Endothelial cell of umbilical vein (primary cell): ENCODE measurements around the gene C16orf87. TPM values are rescaled to one million over a fixed set of nuclear protein-coding genes. Genes with fewer than 3 reads are reported as not detected.

Experiments used
- BruUV-seq: library from RNA; stranded (reverse); fragments of 400-500 nt; replicated peaks from 2 replicates; lab custom pipeline; 2021; lab: Mats Ljungman, UMichigan
- CTCF ChIA-PET: fragments of 300-600, 350-600 bp; sonication (Branson Sonifier 250); formaldehyde crosslinking; loops from one replicate; lab custom pipeline; 2021; ENCODE audit warnings: antibody characterized with exemption, inconsistent platforms; lab: Charles Lee
- POLR2A ChIA-PET: fragments of 300-600, 350-600 bp; sonication (Branson Sonifier 250); formaldehyde crosslinking; loops from one replicate; lab custom pipeline; 2021; ENCODE audit warnings: antibody characterized with exemption, inconsistent platforms; lab: Charles Lee
- DNase-seq: peaks from one replicate; pipeline ENCODE4 v3.0.0-alpha.2; 2011; ENCODE audit warnings: low read depth, low spot score
- FAIRE-seq: peaks from 2 replicates; lab custom pipeline; 2011; peaks lifted over from hg19 to GRCh38; lab: Jason Lieb, UNC
- H2AFZ ChIP-seq: 2 replicates; pipeline ENCODE4 v1.6.0; 2012; ENCODE audit warnings: low read depth, low read length, control low read depth, inconsistent platforms
- H3K27ac ChIP-seq: 2 replicates; pipeline ENCODE4 v1.5.1; 2011; ENCODE audit warnings: low read depth, mild to moderate bottlenecking, control low read depth, low read length, moderate library complexity; ENCODE audit not compliant: insufficient read depth
- H3K27me3 ChIP-seq, 2 experiments: 2 replicates each; pipeline versions ENCODE4 v1.6.0 to v1.6.1; 2011; ENCODE audit warnings: low read length in 2 of 2, mixed read lengths in 1 of 2; ENCODE audit not compliant: control insufficient read depth in 2 of 2, insufficient read depth in 2 of 2
- H3K36me3 ChIP-seq, 2 experiments: 2 replicates in 1 of 2; 3 replicates in 1 of 2; pipeline ENCODE4 v1.5.1; 2011; ENCODE audit warnings: low read length in 2 of 2, mild to moderate bottlenecking in 1 of 2, moderate library complexity in 1 of 2; ENCODE audit not compliant: control insufficient read depth in 2 of 2, insufficient read depth in 2 of 2; ENCODE audit errors: extremely low read depth in 1 of 2
- H3K4me1 ChIP-seq: 3 replicates; pipeline ENCODE4 v1.5.1; 2011; ENCODE audit warnings: mild to moderate bottlenecking, low read length; ENCODE audit not compliant: control insufficient read depth, insufficient read depth; ENCODE audit errors: extremely low read depth
- H3K4me2 ChIP-seq: 2 replicates; pipeline ENCODE4 v1.6.1; 2011; ENCODE audit warnings: low read length, control low read depth, mixed read lengths; ENCODE audit not compliant: insufficient read depth
- H3K4me3 ChIP-seq, 3 experiments: fragments of 200-600 bp in 1 of 3; sonication (generic), shearing (Covaris generic) in 1 of 3; replicated peaks in 1 of 3; 2 replicates each; pipeline ENCODE4 v1.5.1; 2011 to 2016; ENCODE audit warnings: control low read depth in 3 of 3, low read length in 3 of 3, mild to moderate bottlenecking in 2 of 3, inconsistent platforms in 1 of 3, low read depth in 1 of 3, moderate library complexity in 1 of 3; ENCODE audit not compliant: insufficient read depth in 1 of 3
- H3K79me2 ChIP-seq: 2 replicates; pipeline ENCODE4 v1.6.0; 2012; ENCODE audit warnings: low read length, inconsistent platforms; ENCODE audit not compliant: control insufficient read depth, insufficient read depth
- H3K9ac ChIP-seq: replicated peaks from 2 replicates; pipeline ENCODE3; 2011; ENCODE audit warnings: low read length, control low read depth; ENCODE audit not compliant: insufficient read depth; ENCODE audit errors: extremely low read depth
- H3K9me1 ChIP-seq: replicated peaks from 3 replicates; pipeline ENCODE4 v1.6.0; 2011; ENCODE audit warnings: mild to moderate bottlenecking, low read length; ENCODE audit not compliant: control insufficient read depth, insufficient read depth; ENCODE audit errors: extremely low read depth
- H3K9me3 ChIP-seq: replicated peaks from 2 replicates; pipeline ENCODE4 v1.5.1; 2012; ENCODE audit warnings: low read length, inconsistent platforms; ENCODE audit not compliant: control insufficient read depth, insufficient read depth
- H4K20me1 ChIP-seq: replicated peaks from 2 replicates; pipeline ENCODE3; 2011; ENCODE audit warnings: mild to moderate bottlenecking, low read length; ENCODE audit not compliant: control insufficient read depth, insufficient read depth; ENCODE audit errors: extremely low read depth
- CTCF ChIP-seq, 2 donors: IDR thresholded peaks; 1 replicate in 1 of 2; 2 replicates in 1 of 2; pipeline ENCODE4 v1.5.1; 2011; ENCODE audit warnings: low read length in 2 of 2, mild to moderate bottlenecking in 2 of 2, moderate library complexity in 2 of 2, control low read depth in 1 of 2, inconsistent platforms in 1 of 2, low read depth in 1 of 2; ENCODE audit not compliant: insufficient read depth in 1 of 2; ENCODE audit errors: extremely low read depth in 1 of 2
- EZH2 ChIP-seq: IDR thresholded peaks from 2 replicates; pipeline ENCODE4 v1.6.1; 2012; ENCODE audit warnings: borderline replicate concordance, low read depth, mild to moderate bottlenecking, moderate library complexity, low read length, inconsistent platforms; ENCODE audit not compliant: severe bottlenecking
- FOS ChIP-seq: IDR thresholded peaks from 2 replicates; pipeline ENCODE4 v1.6.1; 2011; ENCODE audit warnings: mild to moderate bottlenecking, low read length, moderate library complexity, borderline replicate concordance; ENCODE audit not compliant: insufficient read depth
- GATA2 ChIP-seq: IDR thresholded peaks from 2 replicates; pipeline ENCODE4 v1.7.0; 2011; ENCODE audit warnings: low read depth, mild to moderate bottlenecking, moderate library complexity, mixed read lengths, low read length; ENCODE audit not compliant: insufficient read length, insufficient read depth
- JUN ChIP-seq: IDR thresholded peaks from 2 replicates; pipeline ENCODE4 v1.6.1; 2011; ENCODE audit warnings: borderline replicate concordance, low read depth; ENCODE audit not compliant: insufficient read length, insufficient read depth
- MAX ChIP-seq: IDR thresholded peaks from 2 replicates; pipeline ENCODE4 v1.6.1; 2011; ENCODE audit not compliant: insufficient read depth, insufficient read length
- MYC ChIP-seq: IDR thresholded peaks from one replicate; pipeline ENCODE4 v1.6.1; 2011; ENCODE audit warnings: mild to moderate bottlenecking, low read depth, low read length
- POLR2A ChIP-seq: IDR thresholded peaks from 2 replicates; pipeline ENCODE4 v1.6.1; 2012; ENCODE audit warnings: low read depth, mild to moderate bottlenecking, control low read depth, low read length
- POLR2AphosphoS5 ChIP-seq: IDR thresholded peaks from 2 replicates; pipeline ENCODE4 v1.6.1; 2012; ENCODE audit warnings: low read depth, mild to moderate bottlenecking, control low read depth, low read length, moderate library complexity; ENCODE audit not compliant: insufficient read depth
- dilution Hi-C: fragments of 300-500 bp; cut with MboI; formaldehyde crosslinking; loops from one replicate; pipeline ENCODE4 v1.15.0; 2019; ENCODE audit warnings: low sequenced_read_pairs; ENCODE audit not compliant: extremely low pct_ligation_motif_present
- intact Hi-C: fragments of 100-400 bp; cut with micrococcal nuclease; formaldehyde crosslinking; loops from one replicate; pipeline ENCODE4 v1.10.0; 2022
- polyA plus RNA-seq, 4 experiments: library from polyadenylated mRNA; depleted of rRNA in 3 of 4; stranded (reverse) in 3 of 4; unstranded in 1 of 4; fragments of >200 nt; gene quantifications; 2 replicates each; pipeline versions ENCODE4 v1.2.1 to v1.2.3, GENCODE V29; 2011 to 2012; ENCODE audit warnings: missing spikeins in 1 of 4
- total RNA-seq: library from RNA; stranded (reverse); gene quantifications from 2 replicates; pipeline ENCODE4 v1.2.3, GENCODE V29; 2021

Gene C16orf87
- total and polyA plus RNA-seq, 2 donors (not counting 3 experiments of a cell fraction or from before 2014, with no cell fraction given) = 2.4 to 8.5 TPM

DNA sequence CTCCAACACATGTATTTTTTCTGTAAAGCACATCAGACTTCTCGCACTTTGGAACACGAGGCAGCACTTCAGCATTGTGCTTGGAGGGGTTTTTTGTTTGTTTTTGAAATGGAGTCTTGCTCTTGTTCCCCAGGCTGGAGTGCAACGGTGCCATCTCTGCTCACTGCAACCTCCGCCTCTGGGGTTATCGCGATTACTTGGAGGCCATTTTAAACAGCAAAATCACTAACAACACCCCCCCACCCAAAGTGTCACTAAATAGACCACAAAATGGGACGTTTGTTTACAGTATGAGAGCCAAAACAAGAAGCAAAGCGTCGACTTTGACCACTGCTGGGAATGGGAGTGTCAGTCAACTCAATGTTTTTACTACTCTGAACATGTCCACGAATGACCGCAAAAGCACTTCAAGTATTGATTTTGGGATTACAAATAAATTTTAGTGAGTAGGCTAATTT, 9.0 kb upstream of the C16orf87 start:
- no peak overlapping the region for H3K4me3 ChIP-seq
- no peaks in the 10 kb centered on the region for H3K79me2 ChIP-seq
- no peak overlapping the region for H3K4me2 ChIP-seq
- FAIRE-seq (no peak), DNase-seq (no peak)
- no peak for TF ChIP-seq CTCF (IDR thresholded peaks at IDR 0.05; ENCODE audit: extremely low read depth in 1 of 2, insufficient read depth in 1 of 2, low read depth in 1 of 2, low read length in 2 of 2)
- no peak for TF ChIP-seq GATA2
- TF ChIP-seq JUN = no peak
- no peak for TF ChIP-seq MAX
- TF ChIP-seq EZH2 = no peak
- no peak for TF ChIP-seq MYC
- no peak for TF ChIP-seq POLR2AphosphoS5
- no peak for TF ChIP-seq FOS
- no peak for TF ChIP-seq POLR2A
- dilution Hi-C loops = no loop called here
- H2AFZ ChIP-seq = no peak overlapping the region
- H3K9ac ChIP-seq = no peak overlapping the region
- CTCF ChIA-PET = interaction anchor here (0.9 to 1.6 kb wide), 3 partner anchors 14 to 1324 kb away, joined by 3 to 6 read pairs (median 4); no protein-coding TSS in a partner anchor
- H3K9me1 ChIP-seq = no peaks in the 10 kb centered on the region
- H4K20me1 ChIP-seq = no peaks in the 10 kb centered on the region
- peaks cover 5 to 12% of the 10 kb centered on the region in 2 experiments for H3K27me3 ChIP-seq
- no TSS peak for BruUV-seq
- POLR2A ChIA-PET = interaction anchor here (0.7 kb wide), 1 partner anchor 28 kb away, joined by 3 read pairs; no protein-coding TSS in a partner anchor
- intact Hi-C loops = no loop called here
- no peaks in the 10 kb centered on the region for H3K4me1 ChIP-seq
- H3K36me3 ChIP-seq = no peaks in the 10 kb centered on the region
- no peak overlapping the region for H3K27ac ChIP-seq
- H3K9me3 ChIP-seq = no peaks in the 10 kb centered on the region
